K562 (cell line): Measurements from ENCODE around the gene LIPE. TPM values are rescaled to one million over a fixed set of nuclear protein-coding genes. Genes with fewer than 3 reads are reported as not detected.

Experiments used
- ARID1B ChIP-seq: fragments of 450-650 bp; IDR thresholded peaks from 2 replicates; pipeline ENCODE4 v1.6.1; 2016; ENCODE audit warnings: antibody characterized with exemption, mild to moderate bottlenecking, inconsistent platforms
- ARID3A ChIP-seq: IDR thresholded peaks from 2 replicates; pipeline ENCODE4 v1.6.1; 2012; ENCODE audit warnings: low read depth, low read length, improper control_type of control experiment, borderline replicate concordance
- CEBPG ChIP-seq, 3 experiments: fragments of 200-800 bp in 1 of 3; sonication (Bioruptor generic) in 1 of 3; sonication (generic) in 1 of 3; formaldehyde crosslinking in 1 of 3; IDR thresholded peaks in 2 of 3; conservative IDR thresholded peaks in 1 of 3; 2 replicates each; pipeline versions ENCODE4 v1.6.1 to v1.8.0; 2016 to 2022; ENCODE audit warnings: missing compliant biosample characterization in 2 of 3, missing genetic modification characterization in 2 of 3, mild to moderate bottlenecking in 1 of 3, missing genetic modification reagents in 1 of 3
- EP300 ChIP-seq: IDR thresholded peaks from 2 replicates; pipeline ENCODE4 v1.6.1; 2012; ENCODE audit warnings: low read length, improper control_type of control experiment
- KDM5B ChIP-seq: fragments of 200-600 bp; sonication (generic); IDR thresholded peaks from 2 replicates; pipeline ENCODE4 v1.6.1; 2012; ENCODE audit warnings: low read depth, mild to moderate bottlenecking, moderate library complexity, low read length, control low read depth, inconsistent platforms; ENCODE audit not compliant: insufficient replicate concordance
- MAZ ChIP-seq, 2 experiments: fragments of 450-650 bp in 1 of 2; sonication (generic) in 1 of 2; formaldehyde crosslinking; IDR thresholded peaks in 1 of 2; conservative IDR thresholded peaks in 1 of 2; 2 replicates each; pipeline versions ENCODE4 v1.4.0 to v1.5.0; 2020; ENCODE audit warnings: mild to moderate bottlenecking in 1 of 2, missing genetic modification reagents in 1 of 2
- MCM3 ChIP-seq: fragments of 450-650 bp; IDR thresholded peaks from 2 replicates; pipeline ENCODE4 v1.6.1; 2016
- MEIS2 ChIP-seq: fragments of 450-650 bp; IDR thresholded peaks from 2 replicates; pipeline ENCODE4 v1.6.1; 2014; ENCODE audit warnings: mild to moderate bottlenecking; ENCODE audit not compliant: partially characterized antibody
- NKRF ChIP-seq: fragments of 450-650 bp; IDR thresholded peaks from 2 replicates; pipeline ENCODE4 v1.6.1; 2016; ENCODE audit warnings: borderline replicate concordance
- SMARCC2 ChIP-seq: fragments of 450-650 bp; IDR thresholded peaks from 2 replicates; pipeline ENCODE4 v1.6.1; 2017; ENCODE audit warnings: antibody characterized with exemption, moderate library complexity, mild to moderate bottlenecking, low read depth
- SP1 ChIP-seq: sonication (generic); formaldehyde crosslinking; IDR thresholded peaks from 2 replicates; pipeline ENCODE4 v1.8.1; 2022; ENCODE audit warnings: mild to moderate bottlenecking, missing genetic modification reagents
- SRF ChIP-seq, 2 experiments: fragments of 250-450, 450-650 bp in 1 of 2; sonication (Bioruptor Pico) in 1 of 2; sonication (generic) in 1 of 2; formaldehyde crosslinking; IDR thresholded peaks; 2 replicates each; pipeline versions ENCODE4 v1.5.0 to v1.5.1; 2020 to 2022; ENCODE audit warnings: mild to moderate bottlenecking in 1 of 2, missing genetic modification reagents in 1 of 2
- STAT6 ChIP-seq: sonication (generic); formaldehyde crosslinking; IDR thresholded peaks from 2 replicates; pipeline ENCODE4 v1.8.1; 2023; ENCODE audit warnings: mild to moderate bottlenecking, missing genetic modification reagents
- YBX1 ChIP-seq: fragments of 450-650 bp; IDR thresholded peaks from 2 replicates; pipeline ENCODE4 v1.7.1; 2016; ENCODE audit warnings: mild to moderate bottlenecking
- ZFX ChIP-seq: sonication (generic); formaldehyde crosslinking; IDR thresholded peaks from 2 replicates; pipeline ENCODE4 v1.8.0; 2022; ENCODE audit warnings: mild to moderate bottlenecking, missing genetic modification reagents, moderate library complexity
- ZKSCAN1 ChIP-seq: fragments of 150-350 bp; IDR thresholded peaks from 2 replicates; pipeline ENCODE4 v1.6.1; 2016; ENCODE audit warnings: low read depth, low read length
- ZNF780A ChIP-seq: fragments of 250-450 bp; sonication (Bioruptor Pico); IDR thresholded peaks from 2 replicates; pipeline ENCODE4 v1.5.0; 2021; ENCODE audit warnings: mild to moderate bottlenecking
- polyA plus RNA-seq, 8 experiments: library from polyadenylated mRNA; depleted of rRNA in 4 of 8; stranded (reverse) in 5 of 8; unstranded in 3 of 8; fragments of >200 nt; fragmentation: Nextera tagmentation in 2 of 8; fragmentation: Illumina TruSeq in 1 of 8; extraction: Ambion mirVana in 2 of 8; extraction: Trizol in 1 of 8; gene quantifications; 2 replicates each; pipeline versions ENCODE4 v1.2.1 to v1.2.3, GENCODE V29; 2011 to 2014; ENCODE audit warnings: inconsistent platforms in 1 of 8, missing spikeins in 1 of 8
- total RNA-seq, 7 experiments: library from RNA; depleted of rRNA in 6 of 7; stranded (reverse); fragments of >200 nt in 6 of 7; fragmentation: Illumina TruSeq in 2 of 7; extraction: Trizol in 2 of 7; gene quantifications; 2 replicates each; pipeline versions ENCODE4 v1.2.1 to v1.2.3, GENCODE V29; 2011 to 2021; ENCODE audit warnings: low replicate concordance in 1 of 7

The LIPE gene
- total and polyA plus RNA-seq, 9 of the 15 experiments (the other 6 are each of a cell fraction or from before 2014, with no cell fraction given): 0.22 TPM; not detected in 8

GRCh38 chr19:42396381-42397262 is 30.6 kb downstream of the LIPE start (continued):
- TF ChIP-seq ZKSCAN1: no peak
- no peak for TF ChIP-seq CEBPG (CRISPR knock-in tag; IDR thresholded peaks at IDR 0.05)
- TF ChIP-seq CEBPG (tag; conservative IDR thresholded peaks at IDR 0.05 in 1 of 2, IDR thresholded peaks at IDR 0.05 in 1 of 2): no peak
- TF ChIP-seq SP1 (CRISPR knock-in tag): peak; percentile 72; the same call in 1 of the 2 replicates
- TF ChIP-seq ARID3A: no peak
- no peak for TF ChIP-seq MCM3
- peak; percentile 75 to 81; a peak in 3 of 4 replicates for TF ChIP-seq SRF (CRISPR knock-in tag; IDR thresholded peaks at IDR 0.05)
- peak; percentile 92 for TF ChIP-seq ZFX (CRISPR knock-in tag)
- peak; percentile 94 for TF ChIP-seq KDM5B
- TF ChIP-seq NKRF: 0 out of 2 replicates have a peak, but pooled peaks have one; percentile 52
- TF ChIP-seq ZNF780A: no peak
- no peak for TF ChIP-seq YBX1
- peak; percentile 40 to 61; a peak in 2 of 4 replicates for TF ChIP-seq MAZ (CRISPR knock-in tag; conservative IDR thresholded peaks at IDR 0.05 in 1 of 2, IDR thresholded peaks at IDR 0.05 in 1 of 2)
- no peak for TF ChIP-seq ARID1B
- TF ChIP-seq STAT6 (CRISPR knock-in tag): no peak
- no peak for TF ChIP-seq MEIS2
- no peak for TF ChIP-seq SMARCC2
- TF ChIP-seq EP300: no peak
